NCI-H2029 treated with DMSO at 0.1 percent for 48 hours (cell line): ENCODE data around the gene FBP2.

ENCODE experiments used
- DNase-seq: peaks from one replicate; lab custom pipeline; 2025; lab: John Stamatoyannopoulos, UW

FBP2 gene

GRCh38 chr9:94593459-94594345, at the start of gene FBP2:
TSS of gene FBP2 (minus strand) at chr9:94593824. CDS start at chr9:94593726, 98 bp downstream.
- no peak for DNase-seq

DNA sequence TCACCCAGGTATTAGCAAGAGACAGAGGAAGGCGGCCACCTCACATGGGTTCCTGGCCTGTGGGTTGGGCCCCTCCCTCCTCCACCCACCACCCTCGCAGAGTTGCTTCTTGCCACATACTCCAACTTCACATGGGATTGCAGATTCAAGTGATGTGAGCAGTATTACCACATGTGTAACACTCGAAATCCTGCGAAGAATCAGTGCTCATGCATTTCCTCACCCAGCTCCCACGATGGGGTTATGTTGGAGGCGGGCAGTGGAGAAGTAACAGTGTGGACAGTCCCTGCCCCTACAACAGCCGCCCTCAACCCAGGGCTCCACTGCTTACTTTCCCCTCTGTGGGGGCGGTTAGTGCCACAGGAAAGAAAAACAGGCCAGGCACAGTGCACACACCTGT, 49.6 kb upstream of the FBP2 start:
- DNase-seq = no peak

DNA sequence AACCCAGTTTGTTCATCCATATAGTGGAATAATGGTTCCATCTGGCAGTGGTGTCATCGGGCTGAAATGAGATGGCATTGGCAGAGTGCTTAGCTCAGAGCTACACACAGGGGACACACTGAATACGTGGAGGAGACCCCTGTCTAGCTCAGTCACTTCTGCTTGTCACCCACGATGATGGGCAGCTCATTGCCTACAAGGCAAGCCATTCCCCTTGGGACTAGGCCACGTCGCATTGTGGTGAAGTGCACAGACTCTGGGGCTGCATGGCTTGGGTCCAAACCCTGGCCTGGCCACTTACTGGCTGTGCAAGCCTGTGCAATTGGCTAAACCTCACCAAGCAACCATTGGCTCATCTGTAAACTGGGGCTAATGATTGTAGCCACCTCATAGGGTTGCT, 48.9 kb upstream of the FBP2 start:
- no peak for DNase-seq

DNA sequence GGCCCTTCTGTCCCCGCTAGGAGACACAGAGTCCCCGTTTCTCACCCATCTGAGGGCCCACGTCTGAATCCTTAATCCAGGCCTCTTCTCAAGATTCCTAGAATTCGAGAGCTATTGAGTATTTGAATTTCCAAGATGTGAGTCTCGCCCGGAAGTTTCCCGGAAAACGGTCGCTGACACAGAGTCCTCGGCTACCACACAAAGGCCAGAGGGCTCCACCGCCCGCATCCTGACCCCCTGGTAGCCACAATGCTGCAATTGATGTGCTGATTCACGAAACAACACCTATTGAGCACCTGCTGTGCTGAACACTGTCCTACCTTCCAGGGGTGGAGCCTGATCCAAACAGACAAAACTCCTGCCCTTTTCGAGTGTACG, 46.4 kb upstream of the FBP2 start:
- no peak for DNase-seq

DNA sequence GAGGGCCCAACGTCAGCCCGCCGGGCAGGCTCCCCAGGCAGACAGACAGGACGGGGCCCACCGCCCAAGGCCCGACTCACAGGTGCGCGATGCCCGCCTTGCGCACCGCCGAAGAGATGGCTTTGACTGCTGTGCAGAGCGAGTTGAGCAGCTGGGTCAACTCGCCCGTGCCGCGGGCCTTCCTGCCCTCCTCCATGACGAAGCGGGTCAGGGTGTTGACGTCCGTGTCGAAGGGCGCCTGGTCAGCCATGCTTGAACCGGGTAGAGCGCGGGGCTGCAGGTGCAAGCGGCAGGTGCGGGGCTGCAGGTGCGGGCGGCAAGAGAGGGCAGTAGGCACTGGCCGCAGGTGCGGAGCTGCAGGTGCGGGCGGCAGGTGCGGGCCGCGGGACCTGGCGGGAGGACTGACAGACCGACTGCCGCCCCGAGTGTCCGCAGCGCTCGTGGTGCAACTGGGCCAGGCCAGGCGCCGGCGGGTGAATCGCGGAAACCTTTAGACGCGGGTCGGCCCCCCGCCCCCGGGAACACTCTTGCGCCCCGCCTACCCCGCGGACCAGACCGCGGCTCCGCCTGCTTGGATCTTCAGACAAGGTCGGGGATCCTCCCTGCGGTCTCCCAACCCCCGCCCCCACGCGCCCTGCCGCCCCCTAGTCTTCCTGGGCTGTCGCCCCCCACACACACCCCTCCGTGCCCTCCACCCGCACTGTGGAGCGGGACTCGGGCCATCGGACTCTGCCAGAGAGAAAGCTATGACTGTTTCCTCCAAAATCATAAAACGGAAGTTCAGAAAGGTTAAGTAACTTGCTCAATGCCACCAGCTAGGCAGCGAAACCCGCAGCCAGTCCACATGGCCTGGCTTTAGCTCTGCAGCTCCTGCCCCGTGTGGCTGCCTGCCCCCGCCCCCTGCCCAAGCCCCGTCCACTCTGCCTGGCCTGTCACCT, 45.7 kb upstream of the FBP2 start, which contains the start of gene FBP1:
FBP1 (minus strand) TSS at position 458 of the 938 bp plus-strand sequence; CDS start at position 250, 208 bp downstream.
- DNase-seq = no peak

GRCh38 chr9:94638335-94639060, 44.9 kb upstream of the FBP2 start:
- DNase-seq = no peak

DNA sequence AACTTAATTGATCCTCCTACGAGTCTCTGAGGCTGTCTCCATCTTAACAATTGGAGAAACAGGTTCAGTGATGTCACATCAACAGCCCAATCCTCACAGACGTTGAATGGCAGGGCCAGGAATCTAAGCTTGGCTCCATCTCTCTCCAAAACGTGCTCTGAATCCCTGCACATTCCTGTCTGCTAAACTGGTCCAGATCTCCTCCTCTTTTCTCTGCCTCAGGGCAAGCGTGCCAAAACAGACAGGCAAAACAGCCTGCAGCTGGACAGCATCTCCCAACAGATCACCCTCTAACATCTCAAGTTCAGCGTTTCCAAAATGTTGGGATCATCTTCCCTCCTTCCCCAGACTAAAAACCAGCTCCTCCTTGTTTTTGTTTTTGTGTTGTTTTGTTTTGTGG, 39.1 kb upstream of the FBP2 start:
- no peak for DNase-seq

- DNase-seq = no peak
Observed at GRCh38 chr9:94631599-94631998, 38.0 kb upstream of the FBP2 start.

DNA sequence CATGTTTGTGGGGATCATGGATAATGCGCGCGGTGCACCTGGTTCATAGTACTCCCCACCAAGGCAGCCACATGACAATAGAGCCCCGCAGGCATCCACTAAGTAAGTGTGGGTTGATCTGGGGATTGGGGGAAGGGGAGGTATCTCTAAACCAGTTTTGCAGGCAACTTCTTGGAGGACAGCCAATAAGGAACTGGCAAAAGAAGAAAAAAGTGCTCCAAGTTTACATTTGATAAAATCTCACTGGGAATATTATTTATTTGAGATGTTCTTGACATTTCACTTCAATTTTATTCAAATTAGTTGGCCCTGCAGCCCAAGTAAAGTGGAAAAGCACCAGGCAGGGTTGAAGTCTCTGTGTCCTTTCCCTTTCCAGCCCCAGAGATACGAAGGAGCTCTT, 37.2 kb upstream of the FBP2 start:
- no peak for DNase-seq

- no peak for DNase-seq
Observed at GRCh38 chr9:94630281-94630680, 36.7 kb upstream of the FBP2 start.

DNA sequence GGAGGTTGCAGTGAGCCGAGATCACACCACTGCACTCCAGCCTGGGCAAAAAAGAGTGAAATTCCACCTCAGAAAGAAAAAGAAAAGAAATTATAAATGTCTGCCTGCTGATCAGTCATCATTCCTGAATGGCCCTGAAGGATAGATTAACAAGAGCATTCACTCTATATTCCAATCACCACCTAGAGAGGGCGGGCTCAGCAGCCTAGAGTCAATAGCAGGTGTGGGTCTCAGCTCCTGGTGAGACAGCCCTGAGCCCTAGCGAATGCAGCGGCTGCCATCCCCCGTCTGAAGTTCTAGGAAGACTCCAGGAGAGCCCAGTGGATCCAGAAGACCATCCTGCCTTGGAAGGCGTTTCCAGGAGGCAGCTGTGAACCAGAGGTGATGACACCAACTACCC, 33.7 kb upstream of the FBP2 start:
- DNase-seq = no peak

GRCh38 chr9:94625835-94626234, 32.2 kb upstream of the FBP2 start:
- DNase-seq = no peak

DNA sequence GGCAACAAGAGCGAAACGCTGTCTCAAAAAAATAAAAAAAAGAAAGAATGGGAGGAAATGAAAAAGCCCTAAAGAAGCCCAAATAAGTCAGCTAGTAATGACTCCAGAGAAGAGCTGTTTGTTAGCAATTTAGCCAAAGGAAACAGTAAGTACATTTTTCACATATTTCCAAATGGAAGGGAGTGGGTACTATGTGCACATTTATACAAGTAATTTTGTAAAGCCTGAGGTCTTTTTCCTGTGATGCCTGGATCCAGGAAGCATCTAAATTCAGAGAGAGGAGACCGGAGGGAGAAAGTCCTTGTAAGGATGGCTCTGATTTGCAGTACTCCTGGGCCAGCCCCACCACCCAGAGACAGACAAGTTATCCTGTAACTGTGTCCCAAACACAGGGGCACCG, 31.0 kb upstream of the FBP2 start:
- DNase-seq = no peak

GRCh38 chr9:94623253-94623652, 29.6 kb upstream of the FBP2 start:
- DNase-seq = no peak

GRCh38 chr9:94622087-94622800, 28.6 kb upstream of the FBP2 start:
- DNase-seq = no peak

- no peak for DNase-seq
Observed at GRCh38 chr9:94619026-94619425, 25.4 kb upstream of the FBP2 start.

- no peak for DNase-seq
Observed at GRCh38 chr9:94613003-94613402, 19.4 kb upstream of the FBP2 start.

GRCh38 chr9:94612071-94612470, 18.4 kb upstream of the FBP2 start:
- no peak for DNase-seq

GRCh38 chr9:94611638-94612068, 18.0 kb upstream of the FBP2 start:
- DNase-seq = no peak

- no peak for DNase-seq
Observed at GRCh38 chr9:94610181-94610606, 16.6 kb upstream of the FBP2 start.

DNA sequence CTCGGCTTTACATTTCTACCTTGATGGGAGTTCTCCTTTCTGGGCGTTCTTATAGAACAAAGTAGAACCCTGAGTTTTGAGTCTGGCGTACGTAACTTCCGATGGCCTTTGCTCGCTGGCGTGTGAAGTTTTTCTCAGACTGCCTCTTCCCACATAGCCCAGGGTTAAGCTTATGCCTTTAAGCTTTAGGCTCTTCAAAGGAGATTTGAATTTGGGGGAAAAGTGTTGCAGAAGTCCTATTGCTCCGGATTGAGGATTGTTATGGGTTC, 13.7 kb upstream of the FBP2 start:
- no peak for DNase-seq
